Measurements from ENCODE around the gene RNF26.

Gene RNF26

GRCh38 chr11:119309953-119310681, 24.2 kb upstream of the RNF26 start:
- TF ChIP-seq ZBTB7A (IDR thresholded peaks at IDR 0.05; ENCODE audit: low read depth) (no peak), TAF1 (IDR thresholded peaks at IDR 0.05; ENCODE audit: low read depth) (no peak), MAX (IDR thresholded peaks at IDR 0.05) (no peak), TEAD4 (IDR thresholded peaks at IDR 0.05) (no peak), FOXM1 (IDR thresholded peaks at IDR 0.05; ENCODE audit: borderline replicate concordance, low read depth) (no peak), NFIC (IDR thresholded peaks at IDR 0.05) (no peak), CEBPB (IDR thresholded peaks at IDR 0.05) (no peak), YY1 (IDR thresholded peaks at IDR 0.05; ENCODE audit: low read depth) (no peak), CREB1 (IDR thresholded peaks at IDR 0.05; ENCODE audit: low read depth) (no peak), REST (IDR thresholded peaks at IDR 0.05; ENCODE audit: low read depth) (no peak), EGR1 (IDR thresholded peaks at IDR 0.05) (no peak), EP300 (IDR thresholded peaks at IDR 0.05; ENCODE audit: borderline replicate concordance) (no peak)
- TF ChIP-seq, protein P1, sequence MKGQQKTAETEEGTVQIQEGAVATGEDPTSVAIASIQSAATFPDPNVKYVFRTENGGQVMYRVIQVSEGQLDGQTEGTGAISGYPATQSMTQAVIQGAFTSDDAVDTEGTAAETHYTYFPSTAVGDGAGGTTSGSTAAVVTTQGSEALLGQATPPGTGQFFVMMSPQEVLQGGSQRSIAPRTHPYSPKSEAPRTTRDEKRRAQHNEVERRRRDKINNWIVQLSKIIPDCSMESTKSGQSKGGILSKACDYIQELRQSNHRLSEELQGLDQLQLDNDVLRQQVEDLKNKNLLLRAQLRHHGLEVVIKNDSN (IDR thresholded peaks at IDR 0.05), result no peak

GRCh38 chr11:119310682-119311052, 23.7 kb upstream of the RNF26 start:
- TF ChIP-seq FOXM1 (IDR thresholded peaks at IDR 0.05; ENCODE audit: borderline replicate concordance, low read depth), result no peak
- TF ChIP-seq YY1 (IDR thresholded peaks at IDR 0.05; ENCODE audit: low read depth), result no peak
- no peak for TF ChIP-seq CEBPB (IDR thresholded peaks at IDR 0.05)
- no peak for TF ChIP-seq RAD21 (IDR thresholded peaks at IDR 0.05; ENCODE audit: low read depth)
- no peak for TF ChIP-seq ZBTB7A (IDR thresholded peaks at IDR 0.05; ENCODE audit: low read depth)

DNA sequence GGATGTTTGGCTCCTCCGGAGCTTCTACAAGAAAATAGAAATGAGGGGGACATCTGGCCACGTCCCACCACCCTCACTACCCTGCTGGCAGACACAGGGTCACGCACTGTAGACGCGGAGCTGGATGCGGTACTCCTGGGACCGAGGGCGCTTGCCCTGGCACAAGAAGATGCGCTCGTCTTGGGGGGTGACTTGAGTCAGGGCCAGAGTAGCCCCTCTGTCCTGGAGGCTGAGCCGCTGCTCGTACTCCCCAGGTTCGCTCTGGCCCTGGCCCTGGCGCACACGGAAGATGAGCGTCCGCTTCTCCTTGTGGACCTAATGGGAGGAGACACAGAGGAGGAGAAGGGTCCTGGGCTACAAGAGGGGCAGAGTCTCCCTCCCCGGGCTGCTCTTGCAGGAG, 19.6 kb upstream of the RNF26 start:
- TF ChIP-seq NFIC (IDR thresholded peaks at IDR 0.05), result no peak
- TF ChIP-seq CREB1 (IDR thresholded peaks at IDR 0.05; ENCODE audit: low read depth), result no peak
- peak; percentile 10; the same call in 1 of the 2 replicates for TF ChIP-seq ZBTB7A (IDR thresholded peaks at IDR 0.05; ENCODE audit: low read depth)
- TF ChIP-seq CEBPB (IDR thresholded peaks at IDR 0.05), result no peak
- TF ChIP-seq EP300 (IDR thresholded peaks at IDR 0.05; ENCODE audit: borderline replicate concordance), result no peak
- TF ChIP-seq TAF1 (IDR thresholded peaks at IDR 0.05; ENCODE audit: low read depth), result no peak
- TF ChIP-seq YY1 (IDR thresholded peaks at IDR 0.05; ENCODE audit: low read depth), result no peak

- TF ChIP-seq CREB1 (IDR thresholded peaks at IDR 0.05; ENCODE audit: low read depth), result no peak
- TF ChIP-seq EGR1 (IDR thresholded peaks at IDR 0.05), result no peak
- no peak for TF ChIP-seq MAX (IDR thresholded peaks at IDR 0.05)
- TF ChIP-seq RAD21 (IDR thresholded peaks at IDR 0.05; ENCODE audit: low read depth), result no peak
- no peak for TF ChIP-seq NFIC (IDR thresholded peaks at IDR 0.05)
- TF ChIP-seq ZBTB7A (IDR thresholded peaks at IDR 0.05; ENCODE audit: low read depth), result no peak
- TF ChIP-seq TCF12 (IDR thresholded peaks at IDR 0.05; ENCODE audit: low read depth), result no peak
Observed at GRCh38 chr11:119315131-119316015, 19.0 kb upstream of the RNF26 start.

GRCh38 chr11:119316016-119316728, 18.2 kb upstream of the RNF26 start:
- peak; percentile 57 for TF ChIP-seq NFIC (IDR thresholded peaks at IDR 0.05)
- TF ChIP-seq TCF12 (IDR thresholded peaks at IDR 0.05; ENCODE audit: low read depth), result 0 out of 2 replicates have a peak, but pooled peaks have one; percentile 12
- TF ChIP-seq CEBPB (IDR thresholded peaks at IDR 0.05), result no peak

DNA sequence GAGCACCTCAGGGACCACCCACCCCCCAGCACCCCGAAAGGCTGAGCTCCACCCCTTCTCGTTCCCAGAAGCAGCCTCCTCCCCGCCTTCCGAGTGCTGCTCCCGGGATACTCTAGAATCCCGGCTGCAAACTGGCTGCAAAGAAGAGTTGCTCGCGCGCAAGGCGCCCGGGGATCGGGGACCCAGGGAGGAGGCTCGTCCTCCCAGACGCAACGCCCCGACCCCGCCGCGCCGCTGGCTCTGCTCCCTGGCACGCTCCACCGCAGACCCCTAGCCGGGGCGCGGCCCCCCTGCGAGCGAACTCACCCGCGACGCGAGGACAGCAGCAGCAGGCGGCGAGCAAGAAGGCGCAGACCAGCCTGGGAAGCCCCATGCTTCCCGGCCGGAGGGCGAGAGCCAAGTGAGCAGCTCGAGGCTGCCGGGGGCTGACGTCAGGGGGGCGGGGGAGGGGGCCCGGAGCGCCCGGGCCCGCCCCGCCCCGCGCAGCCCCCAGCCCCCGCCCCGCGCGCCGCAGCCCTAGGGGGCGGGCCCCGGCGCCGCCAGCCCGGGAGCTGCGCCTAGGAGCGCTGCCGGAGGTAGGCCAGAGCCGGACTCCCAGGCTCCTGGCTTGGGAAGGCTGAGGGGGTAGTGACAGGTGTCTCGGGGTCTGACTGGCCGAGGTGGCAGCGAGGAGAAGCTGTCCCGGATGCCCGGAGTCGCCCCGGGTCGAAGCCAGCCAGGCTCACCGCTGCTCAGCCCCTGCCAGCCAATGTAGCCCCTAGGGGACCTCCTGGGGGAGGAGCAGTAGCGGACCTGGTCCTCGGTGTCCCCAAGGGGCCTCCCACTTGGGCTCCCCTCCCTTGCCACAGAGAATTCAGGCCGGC, 17.4 kb upstream of the RNF26 start, which contains the start of gene MCAM:
MCAM (minus strand) TSS at position 402 of the 863 bp plus-strand sequence; CDS start at position 373, 29 bp downstream.
- TF ChIP-seq MAX (IDR thresholded peaks at IDR 0.05) (peak; percentile 58; the same call in 1 of the 2 replicates), EP300 (IDR thresholded peaks at IDR 0.05; ENCODE audit: borderline replicate concordance) (no peak), TAF1 (IDR thresholded peaks at IDR 0.05; ENCODE audit: low read depth) (peak; percentile 80), ZBTB7A (IDR thresholded peaks at IDR 0.05; ENCODE audit: low read depth) (peak; percentile 24; the same call in 1 of the 2 replicates)

All from Ishikawa (cell line).